ENCODE results near the gene MRPL14.

Gene MRPL14

GRCh38 chr6:44143731-44144130, 16.5 kb upstream of the MRPL14 start:
- H3K27ac ChIP-seq (replicated peaks), result no peak overlapping the region
- no peaks in the 10 kb centered on the region for H3K27me3 ChIP-seq (ENCODE audit: insufficient read depth, poor library complexity, severe bottlenecking)
- DNase-seq (ENCODE audit: low read depth in 1 of 2, low spot score in 1 of 2), result no peak
- no peak overlapping the region for H3K4me3 ChIP-seq (replicated peaks; ENCODE audit: insufficient read depth, low read length)
- TF ChIP-seq GABPA (IDR thresholded peaks at IDR 0.05; ENCODE audit: low read depth) (no peak), POLR2AphosphoS5 (IDR thresholded peaks at IDR 0.05; ENCODE audit: low read depth) (no peak), SPI1 (IDR thresholded peaks at IDR 0.05; ENCODE audit: borderline replicate concordance, low read depth) (no peak), CTCF (IDR thresholded peaks at IDR 0.05; ENCODE audit: insufficient read depth, low read length) (no peak)
- TF ChIP-seq, protein P1, sequence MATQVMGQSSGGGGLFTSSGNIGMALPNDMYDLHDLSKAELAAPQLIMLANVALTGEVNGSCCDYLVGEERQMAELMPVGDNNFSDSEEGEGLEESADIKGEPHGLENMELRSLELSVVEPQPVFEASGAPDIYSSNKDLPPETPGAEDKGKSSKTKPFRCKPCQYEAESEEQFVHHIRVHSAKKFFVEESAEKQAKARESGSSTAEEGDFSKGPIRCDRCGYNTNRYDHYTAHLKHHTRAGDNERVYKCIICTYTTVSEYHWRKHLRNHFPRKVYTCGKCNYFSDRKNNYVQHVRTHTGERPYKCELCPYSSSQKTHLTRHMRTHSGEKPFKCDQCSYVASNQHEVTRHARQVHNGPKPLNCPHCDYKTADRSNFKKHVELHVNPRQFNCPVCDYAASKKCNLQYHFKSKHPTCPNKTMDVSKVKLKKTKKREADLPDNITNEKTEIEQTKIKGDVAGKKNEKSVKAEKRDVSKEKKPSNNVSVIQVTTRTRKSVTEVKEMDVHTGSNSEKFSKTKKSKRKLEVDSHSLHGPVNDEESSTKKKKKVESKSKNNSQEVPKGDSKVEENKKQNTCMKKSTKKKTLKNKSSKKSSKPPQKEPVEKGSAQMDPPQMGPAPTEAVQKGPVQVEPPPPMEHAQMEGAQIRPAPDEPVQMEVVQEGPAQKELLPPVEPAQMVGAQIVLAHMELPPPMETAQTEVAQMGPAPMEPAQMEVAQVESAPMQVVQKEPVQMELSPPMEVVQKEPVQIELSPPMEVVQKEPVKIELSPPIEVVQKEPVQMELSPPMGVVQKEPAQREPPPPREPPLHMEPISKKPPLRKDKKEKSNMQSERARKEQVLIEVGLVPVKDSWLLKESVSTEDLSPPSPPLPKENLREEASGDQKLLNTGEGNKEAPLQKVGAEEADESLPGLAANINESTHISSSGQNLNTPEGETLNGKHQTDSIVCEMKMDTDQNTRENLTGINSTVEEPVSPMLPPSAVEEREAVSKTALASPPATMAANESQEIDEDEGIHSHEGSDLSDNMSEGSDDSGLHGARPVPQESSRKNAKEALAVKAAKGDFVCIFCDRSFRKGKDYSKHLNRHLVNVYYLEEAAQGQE (IDR thresholded peaks at IDR 0.05; ENCODE audit: insufficient replicate concordance, low read depth), result no peak

- no peaks in the 10 kb centered on the region for H3K27me3 ChIP-seq (ENCODE audit: insufficient read depth, poor library complexity, severe bottlenecking)
- no peak for TF ChIP-seq SPI1 (IDR thresholded peaks at IDR 0.05; ENCODE audit: borderline replicate concordance, low read depth)
- TF ChIP-seq CTCF (IDR thresholded peaks at IDR 0.05; ENCODE audit: insufficient read depth, low read length), result no peak
- no peak for TF ChIP-seq GABPA (IDR thresholded peaks at IDR 0.05; ENCODE audit: low read depth)
- no peak for TF ChIP-seq POLR2AphosphoS5 (IDR thresholded peaks at IDR 0.05; ENCODE audit: low read depth)
- TF ChIP-seq, protein P1 (IDR thresholded peaks at IDR 0.05; ENCODE audit: insufficient replicate concordance, low read depth), result no peak
These were observed 15.6 kb upstream of the MRPL14 start for GRCh38 chr6:44142835-44143234.

DNA sequence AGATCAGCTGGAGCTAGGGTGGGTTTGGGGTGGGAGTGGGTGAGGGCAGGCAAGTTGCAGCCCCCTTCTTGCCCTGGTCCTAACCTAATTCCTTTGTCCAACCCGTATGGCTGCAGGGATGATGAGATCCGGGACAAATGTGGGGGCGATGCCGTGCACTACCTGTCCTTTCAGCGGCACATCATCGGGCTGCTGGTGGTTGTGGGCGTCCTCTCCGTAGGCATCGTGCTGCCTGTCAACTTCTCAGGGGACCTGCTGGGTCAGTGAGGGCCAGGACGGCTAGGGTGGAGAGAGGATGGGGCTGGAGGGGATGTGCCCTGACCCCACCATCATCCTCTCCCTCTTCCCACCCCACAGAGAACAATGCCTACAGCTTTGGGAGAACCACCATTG, 12.1 kb upstream of the MRPL14 start:
- no peaks in the 10 kb centered on the region for H3K27me3 ChIP-seq (ENCODE audit: insufficient read depth, poor library complexity, severe bottlenecking)
- no peak overlapping the region for H3K27ac ChIP-seq (replicated peaks)
- TF ChIP-seq SPI1 (IDR thresholded peaks at IDR 0.05; ENCODE audit: borderline replicate concordance, low read depth), result no peak
- no peak for TF ChIP-seq POLR2AphosphoS5 (IDR thresholded peaks at IDR 0.05; ENCODE audit: low read depth)
- no peak for TF ChIP-seq GABPA (IDR thresholded peaks at IDR 0.05; ENCODE audit: low read depth)
- no peak for TF ChIP-seq CTCF (IDR thresholded peaks at IDR 0.05; ENCODE audit: insufficient read depth, low read length)
- TF ChIP-seq, protein P1 (IDR thresholded peaks at IDR 0.05; ENCODE audit: insufficient replicate concordance, low read depth), result no peak
- no peak for DNase-seq (ENCODE audit: low read depth in 1 of 2, low spot score in 1 of 2)
- H3K4me3 ChIP-seq (replicated peaks; ENCODE audit: insufficient read depth, low read length), result no peak overlapping the region

More at GRCh38 chr6:44142835-44143234, 15.6 kb upstream of the MRPL14 start:
- no peak overlapping the region for H3K27ac ChIP-seq (replicated peaks)
- no peak for DNase-seq (ENCODE audit: low read depth in 1 of 2, low spot score in 1 of 2)
- no peak overlapping the region for H3K4me3 ChIP-seq (replicated peaks; ENCODE audit: insufficient read depth, low read length)

Data from HL-60 (cell line).